Immature natural killer cell (primary cell): ENCODE data around the gene USP17L5. TPM values are rescaled to one million over a fixed set of nuclear protein-coding genes. Genes with fewer than 3 reads are reported as not detected.

Source experiments
- polyA plus RNA-seq, 3 donors: library from polyadenylated mRNA; unstranded; fragments of 300-500 nt; fragmentation: Illumina TruSeq; gene quantifications; one replicate each; pipeline ENCODE4 v1.2.3, GENCODE V29; 2021

The USP17L5 gene
- polyA plus RNA-seq, 3 donors from 2014 or later: not detected

Other genes with a start within 250 kb of the USP17L5 start
- gene FAM90A26, start 169.0 kb upstream of the USP17L5 start, polyA plus RNA-seq: not detected
- gene USP17L10, start 128.7 kb upstream of the USP17L5 start, polyA plus RNA-seq: not detected
- not detected for gene USP17L11, start 124.0 kb upstream of the USP17L5 start, polyA plus RNA-seq
- not detected for gene USP17L12, start 119.3 kb upstream of the USP17L5 start, polyA plus RNA-seq
- not detected for gene USP17L13, start 114.5 kb upstream of the USP17L5 start, polyA plus RNA-seq
- not detected for gene USP17L15, start 105.0 kb upstream of the USP17L5 start, polyA plus RNA-seq
- gene USP17L17, start 95.5 kb upstream of the USP17L5 start, polyA plus RNA-seq: not detected
- gene USP17L18, start 90.8 kb upstream of the USP17L5 start, polyA plus RNA-seq: not detected
- gene USP17L19, start 86.0 kb upstream of the USP17L5 start, polyA plus RNA-seq: not detected
- not detected for gene USP17L20, start 81.3 kb upstream of the USP17L5 start, polyA plus RNA-seq
- gene USP17L21, start 76.5 kb upstream of the USP17L5 start, polyA plus RNA-seq: not detected
- gene USP17L22, start 71.8 kb upstream of the USP17L5 start, polyA plus RNA-seq: not detected
- gene USP17L24, start 14.2 kb upstream of the USP17L5 start, polyA plus RNA-seq: not detected
- gene USP17L25, start 9.5 kb upstream of the USP17L5 start, polyA plus RNA-seq: not detected
- not detected for gene USP17L26, start 4.7 kb upstream of the USP17L5 start, polyA plus RNA-seq
- not detected for gene USP17L27, start 4.7 kb downstream of the USP17L5 start, polyA plus RNA-seq
- gene USP17L28, start 9.5 kb downstream of the USP17L5 start, polyA plus RNA-seq: not detected
- not detected for gene USP17L29, start 14.2 kb downstream of the USP17L5 start, polyA plus RNA-seq
- gene USP17L30, start 23.7 kb downstream of the USP17L5 start, polyA plus RNA-seq: not detected
- gene DEFB131A, start 105.0 kb downstream of the USP17L5 start, polyA plus RNA-seq: not detected